Measurements from ENCODE around the gene GPC6.

The GPC6 gene

GRCh38 chr13:94079876-94080275 is 853.3 kb downstream of the GPC6 start:
- no peak for DNase-seq

- DNase-seq: no peak
Measured at GRCh38 chr13:94080527-94080926, 853.9 kb downstream of the GPC6 start.

GRCh38 chr13:94087100-94087499 is 860.5 kb downstream of the GPC6 start:
- no peak for DNase-seq

GRCh38 chr13:94088742-94089141 is 862.1 kb downstream of the GPC6 start:
- no peak for DNase-seq

GRCh38 chr13:94090773-94091480 is 864.3 kb downstream of the GPC6 start:
- DNase-seq: no peak

GRCh38 chr13:94093652-94094315 is 867.2 kb downstream of the GPC6 start:
- no peak for DNase-seq

GRCh38 chr13:94109715-94110374 is 883.2 kb downstream of the GPC6 start:
- no peak for DNase-seq

- DNase-seq: peak; percentile 82
Measured at GRCh38 chr13:94112227-94112626, 885.6 kb downstream of the GPC6 start.

GRCh38 chr13:94112731-94113130 is 886.1 kb downstream of the GPC6 start:
- no peak for DNase-seq

- no peak for DNase-seq
Measured at GRCh38 chr13:94113245-94113644, 886.6 kb downstream of the GPC6 start.

GRCh38 chr13:94114166-94114565 is 887.6 kb downstream of the GPC6 start:
- no peak for DNase-seq

- DNase-seq: no peak
Measured at GRCh38 chr13:94115054-94115453, 888.4 kb downstream of the GPC6 start.

- no peak for DNase-seq
Measured at GRCh38 chr13:94119360-94119936, 892.8 kb downstream of the GPC6 start.

- DNase-seq: no peak
Measured at GRCh38 chr13:94120878-94121277, 894.3 kb downstream of the GPC6 start.

- peak; percentile 4 for DNase-seq
Measured at GRCh38 chr13:94121686-94122085, 895.1 kb downstream of the GPC6 start.

GRCh38 chr13:94122300-94122915 is 895.8 kb downstream of the GPC6 start:
- no peak for DNase-seq

GRCh38 chr13:94123557-94123956 is 897.0 kb downstream of the GPC6 start:
- DNase-seq: no peak

GRCh38 chr13:94128430-94128829 is 901.8 kb downstream of the GPC6 start:
- DNase-seq: no peak

- DNase-seq: no peak
Measured at GRCh38 chr13:94129490-94129894, 902.9 kb downstream of the GPC6 start.

GRCh38 chr13:94138831-94139230 is 912.2 kb downstream of the GPC6 start:
- no peak for DNase-seq

GRCh38 chr13:94139393-94139995 is 912.9 kb downstream of the GPC6 start:
- no peak for DNase-seq

- no peak for DNase-seq
Measured at GRCh38 chr13:94140027-94140426, 913.4 kb downstream of the GPC6 start.

- no peak for DNase-seq
Measured at GRCh38 chr13:94140511-94140910, 913.9 kb downstream of the GPC6 start.

All from amniotic stem cell (primary cell).